GM18498 (cell line): Measurements from ENCODE around the gene IFT172.
"Not testable (repeated sequence)": the region's sequence is repeated elsewhere in the genome, so short reads cannot be mapped to it uniquely, and the experiment has no call there.

Source experiments
- ATAC-seq: cut with Tn5 transposase; IDR thresholded peaks from one replicate; pipeline ENCODE4 v1.9.1; 2021; ENCODE audit warnings: mild to moderate bottlenecking, moderate library complexity; ENCODE audit not compliant: unreplicated experiment

IFT172 gene, protein sequence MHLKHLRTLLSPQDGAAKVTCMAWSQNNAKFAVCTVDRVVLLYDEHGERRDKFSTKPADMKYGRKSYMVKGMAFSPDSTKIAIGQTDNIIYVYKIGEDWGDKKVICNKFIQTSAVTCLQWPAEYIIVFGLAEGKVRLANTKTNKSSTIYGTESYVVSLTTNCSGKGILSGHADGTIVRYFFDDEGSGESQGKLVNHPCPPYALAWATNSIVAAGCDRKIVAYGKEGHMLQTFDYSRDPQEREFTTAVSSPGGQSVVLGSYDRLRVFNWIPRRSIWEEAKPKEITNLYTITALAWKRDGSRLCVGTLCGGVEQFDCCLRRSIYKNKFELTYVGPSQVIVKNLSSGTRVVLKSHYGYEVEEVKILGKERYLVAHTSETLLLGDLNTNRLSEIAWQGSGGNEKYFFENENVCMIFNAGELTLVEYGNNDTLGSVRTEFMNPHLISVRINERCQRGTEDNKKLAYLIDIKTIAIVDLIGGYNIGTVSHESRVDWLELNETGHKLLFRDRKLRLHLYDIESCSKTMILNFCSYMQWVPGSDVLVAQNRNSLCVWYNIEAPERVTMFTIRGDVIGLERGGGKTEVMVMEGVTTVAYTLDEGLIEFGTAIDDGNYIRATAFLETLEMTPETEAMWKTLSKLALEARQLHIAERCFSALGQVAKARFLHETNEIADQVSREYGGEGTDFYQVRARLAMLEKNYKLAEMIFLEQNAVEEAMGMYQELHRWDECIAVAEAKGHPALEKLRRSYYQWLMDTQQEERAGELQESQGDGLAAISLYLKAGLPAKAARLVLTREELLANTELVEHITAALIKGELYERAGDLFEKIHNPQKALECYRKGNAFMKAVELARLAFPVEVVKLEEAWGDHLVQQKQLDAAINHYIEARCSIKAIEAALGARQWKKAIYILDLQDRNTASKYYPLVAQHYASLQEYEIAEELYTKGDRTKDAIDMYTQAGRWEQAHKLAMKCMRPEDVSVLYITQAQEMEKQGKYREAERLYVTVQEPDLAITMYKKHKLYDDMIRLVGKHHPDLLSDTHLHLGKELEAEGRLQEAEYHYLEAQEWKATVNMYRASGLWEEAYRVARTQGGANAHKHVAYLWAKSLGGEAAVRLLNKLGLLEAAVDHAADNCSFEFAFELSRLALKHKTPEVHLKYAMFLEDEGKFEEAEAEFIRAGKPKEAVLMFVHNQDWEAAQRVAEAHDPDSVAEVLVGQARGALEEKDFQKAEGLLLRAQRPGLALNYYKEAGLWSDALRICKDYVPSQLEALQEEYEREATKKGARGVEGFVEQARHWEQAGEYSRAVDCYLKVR (N-terminal part only)

GRCh38 chr2:27489498-27490397 lies at the start of gene IFT172:
TSS of gene IFT172 (minus strand) at chr2:27489743. CDS start at chr2:27489653, 90 bp downstream.
- peak; percentile 96 for ATAC-seq

- ATAC-seq, result not testable (repeated sequence)
These were observed 49.4 kb upstream of the IFT172 start for GRCh38 chr2:27538839-27539450.

- no peak for ATAC-seq
These were observed 47.7 kb upstream of the IFT172 start for GRCh38 chr2:27537287-27537686.

GRCh38 chr2:27531983-27532382 lies 42.4 kb upstream of the IFT172 start:
- ATAC-seq, result no peak

DNA sequence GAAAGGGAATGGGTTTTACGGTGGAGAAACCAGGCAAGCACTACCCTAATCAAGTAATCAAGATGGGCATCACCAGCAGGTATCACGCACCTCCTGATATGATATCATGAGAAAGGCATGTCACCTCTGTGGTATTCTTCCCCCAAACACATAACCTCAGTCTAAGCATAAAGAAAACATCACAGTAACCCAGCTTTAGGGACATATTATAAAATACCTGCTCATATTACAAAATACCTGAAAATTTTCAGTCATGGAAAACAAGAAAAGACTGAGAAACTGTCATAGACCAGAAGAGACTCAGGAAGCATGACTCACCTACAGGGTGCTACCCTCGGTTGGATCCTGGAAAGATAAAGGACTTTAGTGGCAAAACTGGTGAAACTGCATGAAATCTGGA lies 37.6 kb upstream of the IFT172 start:
- no peak for ATAC-seq

GRCh38 chr2:27522400-27522945 lies 32.9 kb upstream of the IFT172 start:
- no peak for ATAC-seq

DNA sequence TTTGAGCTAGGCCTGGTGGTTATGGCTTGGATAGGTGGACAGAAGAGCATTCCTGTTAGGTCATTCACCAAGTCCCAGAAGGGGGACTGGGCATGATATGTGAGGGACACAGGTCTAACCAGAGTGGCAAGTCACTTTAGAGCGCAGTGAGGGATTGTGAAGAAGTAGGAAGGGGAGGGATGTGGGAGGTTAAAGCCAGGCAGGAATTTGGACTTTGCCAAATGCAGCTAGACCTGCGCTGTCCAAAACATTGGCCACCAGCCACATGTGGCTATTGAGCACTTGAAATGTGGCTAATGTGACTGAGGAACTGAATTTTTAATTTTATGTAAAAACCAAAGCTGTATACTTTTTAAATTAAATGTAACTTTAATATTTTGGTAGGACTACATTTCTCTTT lies 30.8 kb upstream of the IFT172 start:
- ATAC-seq, result no peak

- ATAC-seq, result no peak
These were observed 29.2 kb upstream of the IFT172 start for GRCh38 chr2:27518782-27519113.

GRCh38 chr2:27518113-27518781 lies 28.7 kb upstream of the IFT172 start:
- no peak for ATAC-seq

DNA sequence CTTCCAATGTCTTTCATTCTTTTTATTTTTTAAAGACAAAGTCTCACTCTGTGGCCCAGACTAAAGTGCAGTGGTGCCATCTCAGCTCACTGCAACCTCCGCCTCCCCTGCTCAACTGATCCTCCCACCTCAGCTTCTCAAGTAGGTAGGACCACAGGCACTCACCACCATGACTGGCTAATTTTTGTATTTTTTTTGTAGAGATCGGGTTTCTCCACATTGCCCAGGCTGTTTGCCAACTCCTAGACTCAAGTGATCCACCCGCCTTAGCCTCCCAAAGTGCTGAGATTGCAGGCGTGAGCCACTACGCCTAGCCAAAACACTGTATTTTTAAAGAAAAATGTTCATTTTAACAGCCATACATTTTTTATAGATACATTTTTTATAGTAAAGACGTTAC lies 19.8 kb upstream of the IFT172 start:
- no peak for ATAC-seq

- no peak for ATAC-seq
These were observed 17.8 kb upstream of the IFT172 start for GRCh38 chr2:27507293-27507692.

DNA sequence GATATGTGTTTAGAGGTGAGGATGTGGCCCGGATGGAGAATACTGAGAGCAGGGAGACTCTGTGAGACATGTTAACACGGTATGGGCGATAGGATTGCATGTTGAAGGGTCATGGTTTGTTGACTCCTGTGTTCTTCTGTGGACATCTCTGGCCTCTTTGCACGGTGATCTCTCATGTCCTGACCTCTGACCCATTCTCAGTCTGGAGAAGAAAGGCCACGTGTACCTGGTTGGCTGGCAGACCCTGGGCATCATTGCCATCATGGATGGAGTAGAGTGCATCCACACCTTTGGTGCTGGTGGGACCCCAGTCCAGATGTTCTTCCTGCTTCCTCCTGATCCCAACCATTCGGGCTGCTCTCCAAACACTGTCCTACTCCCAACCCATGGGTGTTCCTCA lies 17.0 kb upstream of the IFT172 start:
- ATAC-seq, result no peak

DNA sequence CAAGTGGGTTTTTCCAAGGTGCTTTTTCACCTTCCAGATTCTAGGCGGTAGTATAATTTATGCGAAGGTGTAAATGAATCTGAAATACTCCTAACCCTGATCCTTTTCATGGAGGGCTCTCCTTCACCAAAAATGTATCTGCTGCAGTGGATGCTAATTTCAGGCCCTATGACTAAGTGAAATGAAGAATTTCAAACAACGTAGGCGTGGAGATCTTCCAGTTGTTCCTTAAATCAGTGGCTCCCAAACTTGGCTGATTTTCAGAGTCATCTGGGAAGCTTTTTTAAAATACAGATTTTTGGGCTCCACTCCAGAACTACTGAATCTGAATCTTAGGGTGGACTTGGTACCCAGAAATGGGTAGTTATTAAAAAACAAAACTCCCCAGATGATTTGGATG lies 12.6 kb upstream of the IFT172 start:
- no peak for ATAC-seq

DNA sequence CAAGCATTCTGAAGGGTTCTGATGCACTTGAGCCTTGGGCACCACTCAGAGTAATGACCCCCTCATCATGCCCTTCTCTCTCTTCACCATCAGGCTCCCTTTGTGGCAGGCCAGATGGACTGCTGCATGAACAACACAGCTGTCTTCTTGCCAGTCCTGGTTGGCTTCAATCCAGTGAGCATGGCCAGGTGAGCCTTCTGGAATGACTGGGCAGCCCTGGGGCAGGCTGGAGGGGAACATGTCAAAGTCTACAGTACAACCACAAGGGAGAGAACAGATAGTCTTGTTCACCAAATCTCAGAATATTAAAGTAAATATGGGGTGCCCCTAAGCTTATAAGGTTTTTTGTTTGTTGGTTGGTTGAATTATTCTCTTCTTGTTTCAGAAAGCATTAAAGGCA lies 11.5 kb upstream of the IFT172 start:
- no peak for ATAC-seq

- no peak for ATAC-seq
These were observed 9.4 kb upstream of the IFT172 start for GRCh38 chr2:27498975-27499374.

DNA sequence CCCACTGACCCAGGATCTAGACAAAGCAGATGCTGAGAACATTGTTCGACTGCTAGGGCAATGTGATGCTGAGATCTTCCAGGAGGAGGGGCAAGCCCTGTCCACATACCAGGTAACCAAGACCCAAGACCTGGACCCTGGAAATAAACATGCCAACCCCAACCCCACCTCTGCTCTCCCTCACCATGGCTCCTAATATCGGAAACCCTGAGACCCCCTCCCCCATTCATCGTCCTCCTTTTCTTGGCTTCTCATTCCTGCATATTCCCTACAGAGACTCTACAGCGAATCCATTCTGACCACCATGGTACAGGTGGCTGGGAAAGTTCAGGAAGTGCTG lies 7.7 kb upstream of the IFT172 start:
- ATAC-seq, result no peak

DNA sequence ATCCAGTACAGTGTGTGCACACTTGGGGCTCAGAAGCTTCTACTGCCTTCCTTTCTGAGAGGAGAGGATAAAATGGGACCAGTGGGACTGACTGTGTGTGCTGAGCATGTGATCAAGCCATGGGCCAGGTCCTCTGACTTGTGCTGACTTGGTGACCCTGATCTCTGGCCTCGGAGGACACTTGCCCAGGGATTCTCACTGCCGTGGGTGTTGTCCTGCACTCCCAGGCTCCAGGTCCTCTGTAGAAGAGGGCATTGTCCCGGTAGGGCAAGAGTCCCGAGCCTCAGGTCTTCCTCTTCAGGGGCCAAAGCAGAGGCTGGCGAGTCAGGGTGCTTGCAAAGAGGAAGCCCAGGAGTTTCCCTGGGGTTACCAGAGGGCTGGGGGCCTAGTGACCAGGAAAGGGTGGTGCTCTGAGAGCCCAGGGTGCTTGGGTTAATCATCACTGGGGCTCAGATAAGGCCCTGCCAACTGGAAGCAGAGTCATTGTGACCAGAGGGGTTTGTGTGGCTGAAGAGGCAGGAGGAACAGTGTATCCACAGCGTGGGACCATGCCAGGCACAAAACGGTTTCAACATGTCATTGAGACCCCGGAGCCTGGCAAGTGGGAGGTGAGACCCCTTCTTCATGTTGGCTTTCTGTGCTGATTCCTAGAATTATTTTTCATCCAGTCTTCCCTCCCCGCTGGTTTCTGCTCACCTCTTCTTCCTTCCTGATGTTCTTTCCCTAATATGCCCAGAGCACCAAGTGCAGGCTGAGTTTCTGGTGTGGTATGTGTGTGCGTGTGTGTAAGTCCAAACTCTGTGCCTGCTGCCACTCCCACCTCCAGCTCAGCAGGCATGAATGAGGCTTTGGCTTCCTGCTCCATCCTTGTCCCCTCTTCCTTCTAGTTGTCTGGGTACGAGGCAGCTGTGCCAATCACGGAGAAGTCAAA lies 7.1 kb upstream of the IFT172 start, which contains the start of gene GCKR:
TSS of gene GCKR (plus strand) at position 483 of the 931 bp plus-strand sequence. CDS start at position 549, 66 bp downstream.
- ATAC-seq, result no peak

DNA sequence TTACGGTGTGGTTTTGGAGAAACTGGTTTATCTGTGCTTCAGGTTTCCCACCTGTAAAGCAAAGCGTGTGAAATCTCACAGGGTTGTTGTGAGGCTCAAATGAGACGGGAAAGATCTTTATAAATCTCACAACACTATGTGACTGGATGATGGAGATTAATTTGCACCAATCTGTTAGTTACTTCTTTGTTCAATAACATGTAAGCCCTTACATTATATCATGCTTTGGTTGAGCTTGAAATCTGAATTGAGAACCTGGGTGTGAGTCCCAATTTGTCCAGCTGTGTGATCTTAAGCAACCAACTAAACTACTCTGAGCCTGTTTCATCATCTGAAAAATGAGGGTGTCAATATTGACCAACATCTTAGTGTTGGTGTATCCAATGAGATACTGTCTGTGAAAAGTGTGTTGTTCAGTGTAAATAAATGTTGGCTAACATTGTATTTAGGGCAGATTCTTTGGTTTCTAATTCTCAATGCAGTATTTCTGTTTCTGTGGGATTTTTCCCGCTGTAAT lies 6.4 kb upstream of the IFT172 start:
- no peak for ATAC-seq
